Measurements from ENCODE around the gene RCAN3.
"Not testable (repeated sequence)": the region's sequence is repeated elsewhere in the genome, so short reads cannot be mapped to it uniquely, and the experiment has no call there.

Gene RCAN3

DNA sequence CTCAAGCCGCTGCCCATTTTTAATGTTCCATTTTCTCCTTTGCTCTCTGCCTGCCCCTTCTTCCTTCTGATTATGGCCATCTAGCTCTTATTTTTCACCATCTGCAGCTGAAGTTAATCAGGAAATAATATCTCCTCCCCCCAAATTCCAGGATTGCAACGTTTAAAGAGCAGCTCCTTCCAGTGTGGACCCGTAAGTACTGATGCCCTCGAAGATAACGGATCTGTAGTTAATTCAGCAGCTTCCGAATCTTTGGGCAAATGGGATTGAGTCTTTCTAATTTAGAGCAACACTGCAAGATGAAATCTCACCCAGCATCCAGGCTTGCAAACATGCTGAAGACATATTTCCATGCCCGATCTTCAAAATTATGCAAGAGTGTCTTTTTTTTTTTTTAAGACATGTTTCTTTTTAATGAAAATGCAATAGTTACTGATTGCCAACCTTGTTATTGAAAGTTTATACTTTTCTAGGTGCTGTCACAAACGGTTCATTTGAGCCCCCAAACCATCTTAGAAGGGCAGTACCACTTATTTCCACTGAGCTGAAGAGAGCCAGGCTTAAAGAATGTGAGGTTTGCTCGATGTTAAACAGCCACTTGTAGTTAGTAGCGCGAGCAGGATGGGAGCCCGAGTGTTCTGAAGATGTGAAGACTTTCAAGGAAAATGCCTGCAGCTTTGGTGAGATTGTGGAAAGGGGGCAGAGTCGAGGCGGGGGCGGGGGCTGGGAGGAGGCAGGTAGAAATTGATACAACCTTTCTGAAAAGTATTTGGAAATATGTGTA is 10.9 kb upstream of the RCAN3 start:
- H3K4me3 ChIP-seq (replicated peaks in 1 of 2; ENCODE audit: low read depth in 2 of 2, low read length in 2 of 2), result no peak overlapping the region
- DNase-seq (ENCODE audit: low read depth in 2 of 2), result no peak
- peak; percentile 2 for TF ChIP-seq CTCF (IDR thresholded peaks at IDR 0.05; ENCODE audit: low read depth, low read length)

DNA sequence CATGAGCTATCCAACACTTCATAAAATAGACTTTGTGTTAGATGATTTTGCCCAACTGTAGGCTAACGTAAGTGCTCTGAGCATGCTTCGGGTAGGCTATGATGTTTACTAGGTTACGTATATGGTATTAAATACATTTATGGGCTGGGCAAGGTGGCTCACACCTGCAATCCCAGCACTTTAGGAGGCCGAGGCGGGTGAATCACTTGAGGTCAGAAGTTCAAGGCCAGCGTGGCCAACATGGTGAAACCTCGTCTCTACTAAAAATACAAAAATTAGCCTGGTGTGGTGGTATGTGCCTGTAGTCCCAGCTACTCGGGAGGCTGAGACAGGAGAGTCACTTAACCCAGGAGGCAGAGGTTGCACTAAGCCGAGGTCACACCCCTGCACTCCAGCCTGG is 9.7 kb upstream of the RCAN3 start:
- H3K4me3 ChIP-seq (replicated peaks in 1 of 2; ENCODE audit: low read depth in 2 of 2, low read length in 2 of 2); DNase-seq (ENCODE audit: low read depth in 2 of 2): not testable (repeated sequence)

- DNase-seq (ENCODE audit: low read depth in 2 of 2), result no peak
- no peak overlapping the region for H3K4me3 ChIP-seq (replicated peaks in 1 of 2; ENCODE audit: low read depth in 2 of 2, low read length in 2 of 2)
- TF ChIP-seq CTCF (IDR thresholded peaks at IDR 0.05; ENCODE audit: low read depth, low read length), result no peak
Observed at GRCh38 chr1:24493785-24494184, 8.9 kb upstream of the RCAN3 start.

- TF ChIP-seq CTCF (IDR thresholded peaks at IDR 0.05; ENCODE audit: low read depth, low read length), result no peak
- DNase-seq (ENCODE audit: low read depth in 2 of 2), result no peak
Observed at GRCh38 chr1:24498589-24498988, 4.0 kb upstream of the RCAN3 start.

GRCh38 chr1:24500448-24501048 is 2.1 kb upstream of the RCAN3 start:
- DNase-seq (ENCODE audit: low read depth in 2 of 2), result no peak
- no peak for TF ChIP-seq CTCF (IDR thresholded peaks at IDR 0.05; ENCODE audit: low read depth, low read length)
- no peak overlapping the region for H3K4me3 ChIP-seq (replicated peaks in 1 of 2; ENCODE audit: low read depth in 2 of 2, low read length in 2 of 2)

More at GRCh38 chr1:24498589-24498988, 4.0 kb upstream of the RCAN3 start:
- no peak overlapping the region for H3K4me3 ChIP-seq (replicated peaks in 1 of 2; ENCODE audit: low read depth in 2 of 2, low read length in 2 of 2)

DNA sequence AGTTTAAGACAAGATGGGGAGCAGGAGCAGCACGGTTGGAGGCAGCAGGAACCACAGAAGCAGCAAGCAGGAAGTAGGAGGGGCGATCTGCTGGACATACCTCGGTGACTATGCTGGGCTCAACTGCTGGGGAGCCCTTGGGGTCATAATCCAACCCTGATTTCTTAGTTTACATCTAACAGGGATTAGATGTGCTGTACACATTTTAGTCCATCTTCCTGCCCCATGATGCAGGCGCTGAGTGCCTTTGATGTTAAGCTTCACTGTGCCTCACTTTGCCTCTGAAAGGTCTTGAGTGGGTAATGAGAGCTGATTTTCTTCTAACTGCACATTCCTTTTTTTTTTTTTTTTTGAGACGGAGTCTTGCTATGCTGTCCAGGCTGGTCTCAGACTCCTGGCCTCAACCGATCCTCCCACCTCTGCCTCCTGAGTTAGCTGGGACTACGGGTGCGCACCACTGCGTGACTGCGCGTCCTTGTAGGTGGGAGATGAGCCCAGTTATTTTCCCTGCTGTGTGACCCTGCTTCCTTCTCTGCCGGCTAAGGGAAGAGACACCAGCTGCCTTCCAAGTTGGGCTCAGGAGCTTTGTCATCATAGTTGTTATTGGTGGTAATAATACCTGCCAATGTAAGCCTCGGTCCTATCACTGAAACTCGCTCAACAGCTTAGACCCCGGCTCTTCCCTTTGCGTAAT is 1.1 kb upstream of the RCAN3 start:
- TF ChIP-seq CTCF (IDR thresholded peaks at IDR 0.05; ENCODE audit: low read depth, low read length), result no peak
- H3K4me3 ChIP-seq (replicated peaks in 1 of 2; ENCODE audit: low read depth in 2 of 2, low read length in 2 of 2), result peak overlapping the region in 1 of 2 donors; percentile 67
- DNase-seq (ENCODE audit: low read depth in 2 of 2), result peak in 1 of 2 donors; percentile 27

DNA sequence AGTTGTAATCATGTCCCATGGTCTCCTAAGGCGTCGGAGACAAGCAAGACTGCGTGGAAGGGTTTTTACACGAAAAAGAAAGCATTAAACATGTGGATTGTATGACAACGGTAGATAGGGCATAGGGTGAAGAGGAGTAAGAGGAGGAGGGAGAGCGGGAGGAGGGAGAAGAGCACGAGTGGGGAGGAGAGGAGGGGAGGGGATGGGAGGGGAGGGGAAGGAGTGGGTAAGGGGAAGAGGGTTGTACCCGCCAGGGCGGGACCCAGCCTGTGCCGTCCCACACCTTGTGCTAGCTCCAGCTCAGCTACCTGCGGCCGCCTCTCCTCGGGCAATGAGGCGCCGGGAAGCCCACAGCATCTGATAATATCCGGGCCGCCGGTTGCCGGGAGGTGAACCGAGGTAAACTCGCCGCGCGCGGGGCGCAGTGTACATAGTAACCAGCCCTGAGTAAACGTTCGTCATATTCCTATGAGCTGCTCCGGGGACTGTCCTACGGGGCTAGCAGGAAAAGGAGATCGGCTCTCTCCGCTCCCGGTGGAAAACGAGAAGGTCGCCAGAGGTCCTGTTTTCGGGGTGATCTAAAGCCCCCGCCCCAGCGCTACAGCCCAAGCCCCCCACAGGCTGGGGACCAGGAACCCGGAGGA is 449 bp upstream of the RCAN3 start:
- no peak for TF ChIP-seq CTCF (IDR thresholded peaks at IDR 0.05; ENCODE audit: low read depth, low read length)
- peak overlapping the region; percentile 67 to 70 for H3K4me3 ChIP-seq (replicated peaks in 1 of 2; ENCODE audit: low read depth in 2 of 2, low read length in 2 of 2)
- peak; percentile 51 to 61 for DNase-seq (ENCODE audit: low read depth in 2 of 2)

Measured in cardiac fibroblast (primary cell).